GM13977 (cell line): Measurements from ENCODE around the gene CA10.
A peak's percentile ranks its signal among the peaks of the same experiment; 100 is the strongest.

Experiments
- DNase-seq: peaks from one replicate; pipeline ENCODE4 v3.0.0; 2012; ENCODE audit warnings: low spot score
- in situ Hi-C: fragments of 300-500 bp; cut with MboI; formaldehyde crosslinking; loops from one replicate; pipeline ENCODE4 v1.12.0; 2022; ENCODE audit warnings: low sequenced_read_pairs, low pct_unique_long_range_greater_than_20kb, mixed read lengths, inconsistent platforms; ENCODE audit not compliant: unreplicated experiment
- TF ChIP-seq, protein P1 (sequence below): IDR thresholded peaks from 2 replicates; pipeline ENCODE4 v1.5.1; 2012; ENCODE audit warnings: mild to moderate bottlenecking, control low read depth; ENCODE audit not compliant: insufficient read depth; ENCODE audit errors: extremely low read depth, missing control alignments

The CA10 gene

DNA sequence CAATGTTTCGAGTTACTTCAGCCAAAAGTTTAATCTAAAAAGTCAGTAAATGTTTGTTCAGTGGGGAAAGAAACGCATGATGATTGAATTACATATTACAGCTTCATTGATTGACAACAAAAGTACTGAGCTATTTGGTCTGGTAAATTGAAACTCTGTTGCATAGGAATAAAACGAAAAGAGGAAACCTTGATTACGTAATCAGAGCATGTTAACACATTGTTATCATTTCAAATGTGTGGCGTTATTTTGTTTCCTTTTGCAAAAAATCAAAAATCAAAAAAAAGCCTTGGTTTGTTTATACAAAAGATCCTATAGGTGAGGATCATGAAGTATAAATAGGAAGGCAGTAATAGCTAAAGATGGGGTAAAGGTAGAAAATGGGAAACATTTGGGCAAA lies 19.5 kb upstream of the CA10 start:
- in situ Hi-C loops = no loop called here
- DNase-seq = no peak
- TF ChIP-seq, protein P1, sequence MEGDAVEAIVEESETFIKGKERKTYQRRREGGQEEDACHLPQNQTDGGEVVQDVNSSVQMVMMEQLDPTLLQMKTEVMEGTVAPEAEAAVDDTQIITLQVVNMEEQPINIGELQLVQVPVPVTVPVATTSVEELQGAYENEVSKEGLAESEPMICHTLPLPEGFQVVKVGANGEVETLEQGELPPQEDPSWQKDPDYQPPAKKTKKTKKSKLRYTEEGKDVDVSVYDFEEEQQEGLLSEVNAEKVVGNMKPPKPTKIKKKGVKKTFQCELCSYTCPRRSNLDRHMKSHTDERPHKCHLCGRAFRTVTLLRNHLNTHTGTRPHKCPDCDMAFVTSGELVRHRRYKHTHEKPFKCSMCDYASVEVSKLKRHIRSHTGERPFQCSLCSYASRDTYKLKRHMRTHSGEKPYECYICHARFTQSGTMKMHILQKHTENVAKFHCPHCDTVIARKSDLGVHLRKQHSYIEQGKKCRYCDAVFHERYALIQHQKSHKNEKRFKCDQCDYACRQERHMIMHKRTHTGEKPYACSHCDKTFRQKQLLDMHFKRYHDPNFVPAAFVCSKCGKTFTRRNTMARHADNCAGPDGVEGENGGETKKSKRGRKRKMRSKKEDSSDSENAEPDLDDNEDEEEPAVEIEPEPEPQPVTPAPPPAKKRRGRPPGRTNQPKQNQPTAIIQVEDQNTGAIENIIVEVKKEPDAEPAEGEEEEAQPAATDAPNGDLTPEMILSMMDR = no peak

DNA sequence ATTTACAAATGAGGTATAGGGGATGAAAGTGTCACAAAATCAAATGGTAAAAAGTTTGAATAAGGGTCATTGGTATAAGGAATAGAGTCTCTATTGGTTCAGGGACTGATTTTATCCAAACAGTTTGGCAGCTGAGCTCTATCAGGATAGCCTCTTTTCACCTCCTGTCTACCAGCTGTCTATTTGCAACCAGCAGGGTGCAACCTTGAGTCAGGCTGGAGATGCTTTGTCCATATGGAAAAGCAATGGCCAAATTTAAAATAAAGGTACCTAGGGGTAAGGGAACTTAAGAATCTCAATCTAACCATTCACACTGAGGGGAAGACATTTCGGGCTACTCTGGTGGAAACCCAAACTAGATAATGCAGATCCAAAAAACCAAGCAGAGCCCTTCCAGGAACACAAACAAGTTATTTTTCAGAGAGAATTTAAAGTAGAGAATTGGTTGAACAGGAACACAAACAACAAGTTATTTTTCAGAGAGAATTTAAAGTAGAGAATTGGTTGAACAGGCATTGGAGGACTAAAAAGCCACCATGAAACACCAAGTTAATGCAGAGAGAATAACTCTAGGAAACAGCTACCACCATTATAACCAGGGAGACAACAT lies 12.6 kb upstream of the CA10 start:
- in situ Hi-C loops = no loop called here
- TF ChIP-seq, protein P1 = peak; percentile 39
- DNase-seq = no peak

DNA sequence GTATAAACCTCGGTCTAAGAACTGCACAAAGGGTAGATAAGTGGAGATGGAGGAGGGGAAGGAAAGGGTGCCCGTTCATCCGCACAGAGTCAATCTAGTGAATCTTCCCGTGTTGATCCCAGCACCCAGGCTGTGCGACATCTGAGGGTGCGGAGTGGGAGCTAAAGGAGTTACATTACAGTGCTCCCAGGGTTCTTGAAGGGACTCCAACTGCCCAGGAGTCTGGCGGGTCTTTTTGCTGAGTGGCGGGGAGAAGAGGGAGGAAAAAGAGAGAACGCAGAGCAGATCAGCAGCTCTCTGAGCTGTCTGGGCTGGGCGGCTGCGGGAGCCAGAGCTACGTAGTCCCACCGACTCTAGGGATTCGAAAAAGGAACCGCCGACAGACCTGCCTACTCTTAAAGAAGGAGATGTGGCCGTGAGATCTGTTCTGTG lies 1.6 kb upstream of the CA10 start:
- TF ChIP-seq, protein P1 = no peak
- no peak for DNase-seq
- in situ Hi-C loops = no loop called here

DNA sequence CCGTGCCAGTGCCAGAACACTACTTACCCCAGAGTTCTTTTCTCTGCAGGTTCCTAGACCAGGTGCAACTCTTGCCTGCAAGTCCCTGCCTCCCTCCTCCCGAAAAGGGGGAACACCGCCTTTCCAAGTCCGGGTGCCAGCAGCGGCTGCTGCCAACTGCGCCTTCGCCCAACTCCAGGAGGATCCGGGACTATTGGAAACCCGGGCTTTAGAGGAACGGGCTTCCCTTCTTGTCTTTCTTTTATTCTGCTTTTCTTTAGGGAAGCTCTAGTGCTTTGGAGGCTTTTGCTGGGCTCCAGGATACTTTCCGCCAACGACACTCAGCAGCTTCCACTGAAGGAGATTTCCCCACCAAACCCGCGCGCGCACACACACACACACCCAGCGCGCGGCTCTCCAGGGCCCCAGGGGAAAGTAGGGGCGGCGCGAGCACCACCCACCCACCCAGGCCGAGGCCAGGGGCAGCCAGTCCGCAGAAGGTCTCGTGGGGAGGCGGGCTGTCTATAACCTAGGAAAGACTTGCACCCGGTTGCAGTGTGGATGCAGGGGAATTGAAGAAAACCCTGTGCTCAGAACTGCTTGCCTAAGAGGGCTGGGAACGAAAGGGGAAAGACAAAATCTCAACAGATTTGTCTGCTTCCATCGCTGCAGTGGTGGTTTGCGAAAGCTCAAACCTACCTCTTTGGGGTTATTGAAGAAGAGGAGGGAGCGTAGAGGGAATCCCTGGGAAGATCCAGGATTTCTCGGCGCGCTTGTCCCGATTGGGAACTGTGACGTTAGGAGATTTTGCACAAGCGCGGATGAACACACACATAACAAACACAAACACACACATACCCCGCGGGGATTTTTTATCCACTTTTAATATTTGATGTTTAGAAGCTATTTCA lies 977 bp upstream of the CA10 start:
- in situ Hi-C loops = no loop called here
- DNase-seq = peak; percentile 17
- TF ChIP-seq, protein P1 = no peak

DNA sequence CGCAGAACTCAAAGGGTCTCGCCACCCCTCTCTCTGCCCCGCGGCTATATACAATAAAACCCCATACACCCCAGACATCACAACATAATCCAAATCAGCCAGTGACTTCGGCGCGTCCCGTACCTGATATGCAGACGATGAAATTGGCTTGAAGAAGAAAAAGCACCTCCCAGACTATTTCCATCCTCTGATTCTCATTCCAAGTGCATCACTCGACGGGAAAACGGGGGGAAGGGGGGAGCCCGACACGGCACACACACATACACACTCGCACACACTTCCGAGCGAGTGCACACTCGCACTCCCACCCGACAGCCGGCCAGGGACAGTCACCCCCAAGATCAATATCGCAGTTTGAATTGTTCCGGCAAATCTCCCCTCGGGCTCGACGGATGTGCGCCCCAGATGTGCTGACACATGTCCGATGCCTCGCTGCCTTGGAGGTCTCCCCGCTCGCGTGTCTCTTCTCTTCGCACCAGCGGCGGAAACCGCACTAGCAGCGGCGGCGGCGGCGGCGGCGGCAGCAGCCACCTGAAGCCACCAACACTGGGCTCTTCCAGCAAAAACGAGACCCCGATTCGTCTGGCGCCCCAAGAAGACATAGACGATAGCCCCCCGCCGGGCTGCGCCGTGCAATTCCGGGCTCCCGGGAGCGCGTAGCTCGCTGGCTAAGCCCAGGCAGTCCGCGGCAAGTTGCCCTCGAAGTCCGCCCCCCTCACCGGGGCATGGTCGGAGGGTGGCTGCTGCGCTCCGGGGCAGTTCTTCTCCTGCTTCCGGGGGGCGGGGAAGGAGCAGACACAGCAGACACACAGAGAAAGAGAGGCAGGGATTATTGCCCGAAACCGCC lies 688 bp downstream of the CA10 start:
- TF ChIP-seq, protein P1 = no peak
- peak; percentile 22 for DNase-seq
- in situ Hi-C loops = no loop called here
